HG02588 (cell line): ENCODE data around the gene UGGT1.

Experiments
- ATAC-seq: cut with Tn5 transposase; IDR thresholded peaks from one replicate; pipeline ENCODE4 v1.9.1; 2021; ENCODE audit warnings: mild to moderate bottlenecking, moderate library complexity; ENCODE audit not compliant: unreplicated experiment

The UGGT1 gene, protein sequence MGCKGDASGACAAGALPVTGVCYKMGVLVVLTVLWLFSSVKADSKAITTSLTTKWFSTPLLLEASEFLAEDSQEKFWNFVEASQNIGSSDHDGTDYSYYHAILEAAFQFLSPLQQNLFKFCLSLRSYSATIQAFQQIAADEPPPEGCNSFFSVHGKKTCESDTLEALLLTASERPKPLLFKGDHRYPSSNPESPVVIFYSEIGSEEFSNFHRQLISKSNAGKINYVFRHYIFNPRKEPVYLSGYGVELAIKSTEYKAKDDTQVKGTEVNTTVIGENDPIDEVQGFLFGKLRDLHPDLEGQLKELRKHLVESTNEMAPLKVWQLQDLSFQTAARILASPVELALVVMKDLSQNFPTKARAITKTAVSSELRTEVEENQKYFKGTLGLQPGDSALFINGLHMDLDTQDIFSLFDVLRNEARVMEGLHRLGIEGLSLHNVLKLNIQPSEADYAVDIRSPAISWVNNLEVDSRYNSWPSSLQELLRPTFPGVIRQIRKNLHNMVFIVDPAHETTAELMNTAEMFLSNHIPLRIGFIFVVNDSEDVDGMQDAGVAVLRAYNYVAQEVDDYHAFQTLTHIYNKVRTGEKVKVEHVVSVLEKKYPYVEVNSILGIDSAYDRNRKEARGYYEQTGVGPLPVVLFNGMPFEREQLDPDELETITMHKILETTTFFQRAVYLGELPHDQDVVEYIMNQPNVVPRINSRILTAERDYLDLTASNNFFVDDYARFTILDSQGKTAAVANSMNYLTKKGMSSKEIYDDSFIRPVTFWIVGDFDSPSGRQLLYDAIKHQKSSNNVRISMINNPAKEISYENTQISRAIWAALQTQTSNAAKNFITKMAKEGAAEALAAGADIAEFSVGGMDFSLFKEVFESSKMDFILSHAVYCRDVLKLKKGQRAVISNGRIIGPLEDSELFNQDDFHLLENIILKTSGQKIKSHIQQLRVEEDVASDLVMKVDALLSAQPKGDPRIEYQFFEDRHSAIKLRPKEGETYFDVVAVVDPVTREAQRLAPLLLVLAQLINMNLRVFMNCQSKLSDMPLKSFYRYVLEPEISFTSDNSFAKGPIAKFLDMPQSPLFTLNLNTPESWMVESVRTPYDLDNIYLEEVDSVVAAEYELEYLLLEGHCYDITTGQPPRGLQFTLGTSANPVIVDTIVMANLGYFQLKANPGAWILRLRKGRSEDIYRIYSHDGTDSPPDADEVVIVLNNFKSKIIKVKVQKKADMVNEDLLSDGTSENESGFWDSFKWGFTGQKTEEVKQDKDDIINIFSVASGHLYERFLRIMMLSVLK (N-terminal part only)

DNA sequence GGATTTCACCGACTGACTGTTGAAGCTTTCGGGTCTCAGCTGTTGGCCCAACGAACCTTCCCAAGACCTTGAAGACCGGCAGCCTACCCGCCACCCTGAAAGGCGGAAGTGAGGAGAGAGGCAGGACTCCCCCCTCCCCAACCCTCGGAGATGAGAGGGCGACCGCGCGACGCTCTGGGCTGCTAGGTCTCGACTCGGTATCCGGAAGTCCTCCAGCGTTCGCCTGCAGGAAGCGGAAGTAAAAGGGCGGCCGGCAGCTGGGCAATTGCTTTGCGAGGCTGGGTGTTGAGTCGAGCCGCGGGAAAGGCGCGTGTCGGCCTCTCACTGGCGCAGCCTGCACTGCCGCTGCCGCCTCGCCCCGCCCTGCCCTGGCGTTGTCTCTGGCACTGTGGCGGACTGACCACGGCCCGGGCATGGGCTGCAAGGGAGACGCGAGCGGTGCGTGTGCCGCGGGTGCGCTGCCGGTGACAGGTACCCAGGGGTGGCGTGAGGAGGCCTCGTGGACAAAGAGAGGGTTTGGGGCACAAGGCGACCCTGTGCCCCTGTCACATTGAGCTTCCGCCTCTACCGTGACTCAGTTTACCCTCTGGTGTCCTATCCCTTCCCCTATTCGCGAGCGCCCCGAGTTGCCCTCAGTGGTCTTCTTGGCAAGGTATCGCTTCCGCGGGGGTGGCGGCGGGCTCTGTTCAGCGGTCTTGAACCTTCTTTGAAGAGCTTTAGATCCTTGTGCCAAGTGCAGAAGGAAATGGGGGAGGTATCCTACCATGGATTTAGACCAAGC is at the start of gene UGGT1:
TSS of gene UGGT1 (plus strand) at position 256 of the 781 bp plus-strand sequence. CDS start at position 414, 158 bp downstream.
- peak; percentile 95 for ATAC-seq

DNA sequence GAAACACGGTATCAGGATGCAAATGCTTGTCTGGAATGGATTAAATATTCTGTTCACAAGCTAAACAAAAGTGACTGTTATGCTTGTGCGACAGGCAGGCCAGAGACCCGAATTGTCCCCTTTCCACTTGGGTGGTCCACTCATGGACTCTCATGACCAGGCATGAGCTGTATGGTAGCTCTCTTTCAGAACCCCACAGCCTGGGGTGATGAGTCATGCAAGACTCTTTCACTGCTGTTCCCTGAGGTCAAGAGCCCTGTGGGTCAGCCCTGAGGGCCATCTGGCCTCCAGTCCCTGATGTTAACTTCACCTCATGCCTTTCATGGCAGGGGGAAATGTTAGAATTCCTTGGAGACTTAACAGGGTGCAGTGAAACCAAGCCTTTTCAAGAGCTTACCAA is 49.4 kb upstream of the UGGT1 start:
- no peak for ATAC-seq

DNA sequence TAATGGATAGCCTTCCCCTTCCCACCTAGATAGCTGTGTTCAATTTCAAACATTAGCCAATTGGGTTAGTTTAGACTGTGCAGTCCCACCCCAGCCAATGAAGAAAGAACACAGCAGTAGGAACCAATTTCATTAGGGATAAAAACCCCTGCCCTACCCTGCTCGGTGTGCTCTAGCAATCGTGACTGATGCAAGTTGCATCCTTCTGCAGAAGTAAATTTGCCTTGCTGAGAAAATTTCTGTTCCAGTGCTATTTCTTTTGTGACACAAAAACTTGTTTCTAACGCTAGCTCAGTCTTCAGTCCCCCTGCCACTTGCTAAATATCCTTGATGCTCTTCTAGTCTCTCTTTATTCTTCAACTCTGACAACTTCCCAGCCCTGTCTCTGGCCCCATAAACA is 48.0 kb upstream of the UGGT1 start:
- no peak for ATAC-seq

DNA sequence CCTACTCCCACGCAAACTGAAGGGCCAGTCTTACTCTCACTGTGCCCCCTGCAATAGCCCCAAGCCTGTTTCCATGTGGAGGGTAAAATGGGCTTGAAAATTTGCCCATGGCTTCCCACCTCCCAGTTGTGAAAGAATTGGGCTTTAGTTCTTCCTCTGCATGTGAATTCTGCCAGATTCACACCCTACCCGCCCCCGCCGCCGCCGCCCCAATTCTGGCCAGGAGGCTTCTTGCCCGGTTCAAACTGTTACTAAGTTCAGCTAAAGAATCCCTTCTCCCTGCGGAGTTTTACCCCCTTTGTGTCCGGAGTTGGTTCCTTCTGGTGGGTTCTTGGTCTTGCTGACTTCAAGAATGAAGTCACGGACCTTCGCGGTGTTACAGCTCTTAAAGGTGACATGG is 37.7 kb upstream of the UGGT1 start:
- no peak for ATAC-seq

DNA sequence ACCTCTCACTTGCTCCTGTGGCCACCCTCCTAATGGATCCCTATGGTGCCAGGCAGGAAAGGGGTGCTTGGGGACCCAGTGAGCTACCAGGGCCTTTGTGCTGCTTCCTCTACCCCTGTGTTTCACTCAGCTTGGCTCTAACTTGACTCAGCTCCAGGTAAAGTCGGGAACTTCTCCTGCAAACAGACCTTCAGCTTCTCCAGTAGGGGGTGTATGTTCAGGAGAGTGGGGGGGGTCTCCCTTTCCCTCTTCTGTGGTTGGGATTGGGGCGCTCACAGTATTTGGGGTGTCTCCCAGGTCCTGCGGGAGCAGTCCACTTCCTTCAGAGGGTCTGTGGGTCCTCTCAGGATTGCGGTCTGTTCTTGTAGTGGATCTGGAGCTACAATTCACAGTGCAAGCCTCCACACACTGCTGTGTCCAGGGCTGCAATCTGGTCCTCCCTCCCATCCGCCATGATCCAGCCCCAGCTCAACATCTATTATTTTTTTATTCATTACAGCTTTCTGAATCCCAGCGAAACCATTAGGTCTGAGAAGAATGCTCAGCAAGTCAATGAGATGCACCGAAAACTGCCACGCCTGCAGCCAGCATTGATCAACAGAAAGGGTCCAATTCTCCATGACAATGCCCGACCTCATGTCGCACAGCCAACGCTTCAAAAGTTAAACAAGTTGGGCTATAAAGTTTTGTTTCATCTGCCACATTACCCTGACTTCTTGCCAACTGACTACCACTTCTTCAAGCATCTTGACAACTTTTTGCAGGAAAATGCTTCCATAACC is 36.7 kb upstream of the UGGT1 start:
- no peak for ATAC-seq

DNA sequence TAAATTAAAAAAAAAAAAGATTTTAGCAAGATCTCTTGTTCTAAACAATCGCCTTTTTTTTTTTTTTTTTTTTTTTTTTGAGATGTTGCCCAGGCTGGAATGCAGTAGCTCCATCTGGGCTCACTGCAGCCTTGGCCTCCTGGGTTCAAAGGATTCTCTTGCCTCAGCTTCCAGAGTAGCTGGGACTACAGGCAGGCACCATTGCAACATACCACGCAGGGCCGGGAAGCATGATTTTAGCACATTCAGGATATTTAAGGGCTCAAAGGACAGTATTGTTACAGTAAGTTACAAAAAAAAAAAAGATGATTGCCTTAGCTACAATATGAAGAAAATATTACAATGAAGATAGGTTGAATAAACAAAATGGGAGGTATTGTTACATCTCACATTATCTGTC is 33.7 kb upstream of the UGGT1 start:
- no peak for ATAC-seq

DNA sequence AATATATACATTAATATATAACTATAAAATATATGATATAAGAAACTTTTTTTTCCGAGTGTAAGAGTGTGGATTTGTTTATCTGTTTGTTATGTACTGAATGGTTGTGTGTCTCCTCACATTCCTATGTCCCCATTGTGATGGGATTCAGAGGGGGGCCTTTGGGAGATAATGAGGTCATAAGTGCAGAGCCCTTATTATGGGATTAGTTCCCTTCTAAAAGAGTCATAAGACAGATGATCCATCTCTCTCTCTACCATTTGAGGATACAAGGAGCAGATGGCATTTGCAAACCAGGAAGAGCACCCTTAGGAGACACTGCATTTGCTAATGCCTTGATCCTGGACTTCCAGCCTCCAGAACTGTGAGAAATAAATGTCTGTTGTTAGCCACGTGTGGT is 32.9 kb upstream of the UGGT1 start:
- ATAC-seq = no peak

DNA sequence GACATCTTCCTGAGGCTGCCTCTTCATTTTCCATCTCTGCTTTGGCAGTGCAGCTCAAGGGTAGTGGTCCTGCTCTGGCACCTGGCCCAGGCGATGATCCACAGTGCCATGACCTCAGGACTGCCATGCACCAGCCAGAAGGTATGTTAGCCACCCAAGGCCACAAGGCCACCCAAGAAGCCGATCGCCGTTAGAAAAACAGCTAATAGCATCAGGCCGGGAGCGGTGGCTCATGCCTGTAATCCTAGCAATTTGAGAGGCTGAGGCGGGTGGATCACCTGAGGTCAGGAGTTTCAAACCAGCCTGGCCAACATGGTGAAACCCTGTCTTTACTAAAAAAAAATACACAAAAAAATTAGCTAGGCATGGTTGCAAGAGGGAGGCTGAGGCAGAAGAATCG is 28.4 kb upstream of the UGGT1 start:
- ATAC-seq = no peak

DNA sequence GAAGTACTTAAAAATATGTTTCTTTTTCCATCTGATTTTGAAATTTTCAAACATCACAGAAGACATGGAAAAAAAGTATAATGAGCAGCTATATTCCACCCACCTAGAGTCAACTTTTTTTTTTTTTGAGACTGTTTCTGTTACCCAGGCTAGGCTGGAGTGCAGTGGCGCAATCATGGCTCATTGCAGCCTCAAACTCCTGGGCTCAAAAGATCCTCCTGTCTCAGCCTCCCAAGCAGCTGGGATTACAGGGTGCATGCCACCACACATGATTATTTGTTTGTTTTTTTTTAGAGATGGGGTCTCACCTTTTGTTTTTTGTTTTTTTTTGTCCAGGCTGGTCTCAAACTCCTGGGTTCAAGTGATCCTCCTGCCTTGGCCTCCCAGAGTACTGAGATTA is 26.6 kb upstream of the UGGT1 start:
- no peak for ATAC-seq

DNA sequence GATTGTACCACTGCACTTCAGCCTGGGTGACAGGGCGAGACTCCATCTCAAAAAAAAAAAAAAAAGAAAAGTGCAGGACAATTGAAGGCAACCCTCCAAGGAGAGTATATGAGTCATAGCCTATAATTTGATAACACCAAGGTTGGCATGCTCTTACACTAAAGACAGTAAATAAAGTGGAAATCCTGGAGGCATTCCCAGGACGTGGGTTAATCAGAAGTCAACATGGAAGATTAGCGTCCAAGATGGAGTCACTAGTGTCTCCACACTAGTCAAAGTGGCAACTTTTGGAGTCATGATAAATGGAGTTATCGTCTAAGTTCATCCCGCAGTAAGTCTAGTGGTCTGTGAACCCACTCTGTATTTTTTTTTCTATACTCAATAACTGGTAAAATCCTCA is 21.2 kb upstream of the UGGT1 start:
- no peak for ATAC-seq

DNA sequence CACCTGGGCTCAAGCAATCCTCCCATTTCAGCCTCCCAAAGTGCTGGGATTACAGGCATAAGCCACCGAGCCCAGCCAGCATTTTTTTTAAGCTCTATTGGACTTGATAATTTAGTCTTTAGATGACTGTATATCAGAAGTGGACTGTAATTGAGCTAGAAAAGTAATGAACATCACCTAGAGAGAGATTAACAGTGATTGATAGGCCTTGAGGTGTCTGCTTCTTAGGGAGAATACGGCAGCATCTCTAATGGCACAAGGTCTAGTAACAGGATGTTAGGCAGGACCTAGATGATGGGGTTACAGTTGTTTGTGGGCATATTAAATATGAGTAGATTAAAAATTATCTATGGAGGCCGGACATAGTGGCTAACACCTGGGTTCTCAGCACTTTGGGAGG is 17.7 kb upstream of the UGGT1 start:
- no peak for ATAC-seq

DNA sequence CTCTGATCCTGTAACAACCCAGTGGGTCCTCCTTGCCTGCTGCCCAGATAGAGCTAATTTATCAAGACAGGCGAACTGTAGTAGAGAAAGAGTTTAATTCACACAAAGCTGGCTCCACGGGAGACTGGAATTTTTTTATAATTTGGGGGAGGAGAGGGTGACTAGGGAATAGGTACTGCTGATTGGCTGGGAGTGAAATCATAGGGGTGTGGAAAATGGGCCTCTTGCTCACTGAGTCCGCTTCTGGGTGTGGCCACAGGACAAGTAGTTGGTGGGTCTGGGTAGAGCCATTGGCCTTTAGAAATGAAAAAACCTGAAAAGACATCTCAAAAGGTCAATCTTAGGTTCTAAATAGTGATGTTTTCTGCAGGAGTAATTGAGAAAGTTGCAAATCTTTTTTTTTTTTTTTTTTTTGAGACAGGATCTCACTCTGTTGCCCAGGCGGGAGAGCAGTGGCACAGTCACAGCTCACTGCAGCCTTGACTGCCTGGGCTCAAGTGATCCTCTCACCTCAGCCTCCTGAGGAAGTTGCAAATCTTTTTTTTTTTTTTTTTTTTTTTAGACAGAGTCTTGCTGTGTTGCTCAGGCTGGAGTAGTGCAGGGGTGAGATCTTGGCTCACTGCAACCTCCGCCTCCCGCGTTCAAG is 14.4 kb upstream of the UGGT1 start:
- ATAC-seq = no peak

DNA sequence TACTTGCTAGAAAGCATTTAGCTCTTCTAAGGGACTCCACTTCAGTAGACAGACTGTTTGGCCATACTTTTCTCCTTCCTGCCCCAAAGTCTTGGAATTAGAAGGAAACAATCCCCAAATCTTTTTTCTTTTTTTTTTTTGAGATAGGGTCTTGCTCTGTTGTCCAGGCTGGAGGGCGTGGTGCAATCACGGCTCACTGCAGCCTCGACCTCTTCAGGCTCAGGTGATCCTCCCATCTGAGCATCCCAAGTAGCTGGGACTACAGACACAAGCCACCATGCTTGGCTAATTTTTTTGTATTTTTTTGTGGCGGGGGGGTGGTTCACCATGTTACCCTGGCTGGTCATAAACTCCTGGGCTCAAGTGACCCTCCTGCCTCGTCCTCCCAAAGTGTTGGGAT is 6.2 kb upstream of the UGGT1 start:
- ATAC-seq = no peak

DNA sequence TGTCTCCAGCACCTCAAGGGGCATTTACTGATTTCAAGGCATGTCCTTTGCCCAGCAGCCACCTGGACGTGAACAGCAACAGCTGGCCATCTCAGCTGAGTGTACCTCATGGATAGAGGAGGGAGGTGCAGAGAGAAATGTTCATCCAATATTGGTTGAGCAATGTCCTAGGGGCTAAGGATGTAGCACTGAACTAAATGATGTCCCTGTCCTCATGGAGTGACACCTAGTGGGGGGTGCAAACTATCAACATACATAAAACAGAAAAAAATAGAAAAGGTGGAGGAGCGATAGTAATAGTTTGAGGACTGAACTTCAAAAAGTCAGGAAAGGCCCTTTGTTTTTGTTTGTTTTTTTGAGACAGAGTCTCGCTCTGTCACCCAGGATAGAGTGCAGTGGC is 4.8 kb upstream of the UGGT1 start:
- ATAC-seq = no peak

DNA sequence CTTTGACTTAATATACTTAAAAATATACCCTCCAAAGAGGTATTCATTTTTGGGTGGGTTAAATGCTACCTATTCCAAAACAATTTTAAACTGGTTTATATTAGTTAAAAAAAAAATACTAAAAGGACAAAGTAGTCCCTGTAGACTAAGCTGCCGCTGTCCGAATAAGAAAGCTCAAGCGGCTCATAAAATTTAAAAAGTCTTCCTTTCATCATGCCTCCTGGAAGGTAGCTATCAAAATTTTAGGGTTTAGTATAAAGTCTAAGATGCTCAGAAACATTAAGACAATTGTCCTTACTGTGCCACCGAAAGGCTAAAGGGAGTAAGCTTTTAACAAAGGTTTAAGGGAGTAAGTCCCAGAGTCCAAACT is 440 bp upstream of the UGGT1 start:
- no peak for ATAC-seq

DNA sequence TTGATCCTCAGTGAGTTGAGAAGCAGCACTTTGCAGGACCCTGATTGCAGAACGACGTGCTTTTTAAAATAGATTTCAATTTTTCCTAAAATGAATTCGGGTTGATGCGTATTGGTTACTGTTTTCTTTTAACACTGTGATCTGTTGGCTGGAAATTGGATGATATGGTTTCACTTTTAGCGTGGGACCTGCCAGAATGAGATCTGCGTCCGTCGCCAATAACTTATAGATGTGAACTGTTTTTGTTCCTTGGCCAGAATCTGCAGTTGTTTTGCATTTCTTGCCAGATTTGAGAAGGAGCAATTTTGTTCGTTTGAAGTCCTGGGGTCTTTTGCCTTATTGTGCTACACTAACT is 703 bp downstream of the UGGT1 start:
- no peak for ATAC-seq

DNA sequence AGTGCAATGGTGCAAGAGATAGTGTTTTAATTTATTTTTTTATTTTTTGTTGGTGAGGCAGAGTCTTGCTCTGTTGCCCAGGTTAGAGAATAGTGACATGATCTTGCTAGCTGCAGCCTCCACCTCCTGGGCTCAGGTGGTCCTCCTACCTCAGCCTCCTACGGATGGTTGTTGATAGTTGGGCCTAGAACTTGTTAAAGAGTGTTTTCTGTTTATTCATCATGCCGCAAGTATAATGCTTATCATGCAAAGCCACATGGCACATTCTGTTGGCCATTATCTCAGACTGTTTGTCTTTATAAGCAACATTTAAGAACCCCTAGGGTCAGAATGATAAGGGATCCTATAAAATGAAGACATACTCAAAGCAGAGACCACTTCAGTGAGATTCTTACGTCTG is 1.7 kb downstream of the UGGT1 start:
- ATAC-seq = no peak

DNA sequence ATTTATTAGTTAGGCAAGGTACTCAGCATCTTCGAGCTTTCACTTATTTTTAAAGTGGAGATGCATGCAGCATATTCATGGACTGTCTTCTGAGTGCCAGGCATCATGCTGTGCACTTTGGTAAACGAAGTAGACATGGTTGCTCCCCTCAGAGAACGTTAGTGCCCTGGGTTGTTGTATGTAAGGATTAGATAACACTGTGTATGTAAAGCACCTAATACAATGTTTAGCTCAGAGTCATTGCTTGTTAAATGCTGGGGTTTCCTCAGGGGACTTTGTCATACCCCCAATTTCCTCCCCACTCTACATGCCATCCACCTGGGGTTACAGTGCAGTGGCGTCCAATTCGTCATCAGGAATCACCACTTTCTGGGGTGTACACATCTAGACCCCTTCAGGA is 2.8 kb downstream of the UGGT1 start:
- no peak for ATAC-seq

DNA sequence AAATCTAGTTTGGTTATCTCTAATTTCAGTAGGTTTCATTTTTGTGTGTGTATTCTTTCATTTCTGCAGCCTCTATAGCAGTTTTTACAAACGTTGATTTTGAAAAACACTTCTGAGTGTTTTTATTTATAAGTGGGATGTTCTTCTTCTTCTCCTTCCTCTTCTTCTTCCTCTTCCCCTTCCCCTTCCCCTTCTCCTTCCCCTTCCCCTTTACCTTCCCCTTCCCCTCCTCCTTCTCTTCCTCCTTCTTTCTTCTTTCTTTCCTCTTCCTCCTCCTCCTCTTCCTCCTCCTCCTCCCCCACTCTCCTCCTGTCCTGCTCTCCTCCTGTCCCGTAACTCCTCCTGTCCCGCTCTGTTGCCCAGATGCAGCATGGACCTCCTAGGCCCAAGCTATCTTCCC is 4.2 kb downstream of the UGGT1 start:
- ATAC-seq = no peak
